ENCODE data around the gene ARL15.

ARL15 gene

DNA sequence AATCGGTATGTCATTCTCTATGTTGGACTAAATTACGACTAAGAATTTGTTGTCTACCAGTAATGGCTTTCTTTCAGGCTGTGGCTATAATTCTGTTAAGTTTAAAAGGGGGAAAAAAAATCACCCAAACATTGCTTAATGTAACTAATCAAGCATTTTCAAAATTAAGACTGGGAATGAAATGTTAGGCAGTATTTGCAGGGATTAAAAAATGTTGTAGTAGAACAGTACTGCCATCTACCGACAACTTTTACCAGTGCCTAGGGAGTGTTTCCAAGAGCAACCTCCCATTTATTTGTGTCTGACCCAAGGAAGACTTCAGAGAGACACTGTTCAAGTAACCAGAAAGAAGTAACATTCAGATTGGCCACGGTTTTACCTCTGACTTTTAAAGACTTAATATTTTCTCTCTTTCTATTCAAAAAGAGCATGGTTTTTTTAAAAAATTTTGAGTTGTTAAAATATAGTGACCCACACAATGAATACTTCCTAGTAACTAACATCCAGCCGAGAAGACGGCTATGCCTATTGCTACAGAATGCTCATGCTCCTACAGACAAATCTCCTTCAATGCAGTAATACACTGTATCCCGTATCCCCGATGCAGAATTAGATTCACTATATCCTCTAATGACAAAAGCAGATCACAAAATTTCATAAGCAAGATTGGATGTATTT lies 92.4 kb downstream of the ARL15 start:
- no peak overlapping the region for H3K4me3 ChIP-seq (ENCODE audit: low read length)
- peaks cover 19% of the 10 kb centered on the region for H3K4me1 ChIP-seq (ENCODE audit: insufficient read depth, low read length)
- no peaks in the 10 kb centered on the region for H3K36me3 ChIP-seq (ENCODE audit: insufficient read depth, low read length)
- H3K9me3 ChIP-seq (ENCODE audit: low read length): no peaks in the 10 kb centered on the region
- no peaks in the 10 kb centered on the region for H3K27me3 ChIP-seq (ENCODE audit: insufficient read depth, low read length)
- no peak overlapping the region for H2AFZ ChIP-seq (ENCODE audit: low read depth, low read length)

DNA sequence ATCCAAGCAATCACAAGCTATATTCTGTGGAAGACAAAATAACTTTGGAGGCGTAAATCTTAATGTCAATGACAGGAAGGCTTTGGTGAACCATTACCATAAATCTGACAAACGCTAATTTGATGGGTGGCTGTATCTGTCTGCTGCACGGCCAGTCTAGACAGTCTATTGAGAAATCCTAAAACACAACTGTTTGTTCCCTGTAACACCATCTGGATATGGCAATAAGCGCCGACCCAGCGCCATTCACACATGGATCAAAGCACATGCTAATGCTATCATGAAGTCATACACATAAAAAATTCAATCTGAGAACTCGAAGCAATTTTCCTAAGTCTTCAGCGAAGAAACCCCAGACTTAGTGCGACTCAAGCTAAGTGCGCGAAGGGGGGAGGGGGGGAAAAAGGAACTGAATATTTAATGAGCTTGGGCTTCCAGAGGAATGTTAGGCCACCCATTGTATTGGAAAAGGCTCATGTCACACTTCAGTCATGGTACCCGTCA lies 95.1 kb downstream of the ARL15 start:
- Histone ChIP-seq H3K36me3 (ENCODE audit: insufficient read depth, low read length) (no peaks in the 10 kb centered on the region), H3K27me3 (ENCODE audit: insufficient read depth, low read length) (no peaks in the 10 kb centered on the region), H2AFZ (ENCODE audit: low read depth, low read length) (no peak overlapping the region), H3K4me1 (ENCODE audit: insufficient read depth, low read length) (peaks cover 19% of the 10 kb centered on the region), H3K4me3 (ENCODE audit: low read length) (peak overlapping the region; percentile 25), H3K9me3 (ENCODE audit: low read length) (no peaks in the 10 kb centered on the region)

DNA sequence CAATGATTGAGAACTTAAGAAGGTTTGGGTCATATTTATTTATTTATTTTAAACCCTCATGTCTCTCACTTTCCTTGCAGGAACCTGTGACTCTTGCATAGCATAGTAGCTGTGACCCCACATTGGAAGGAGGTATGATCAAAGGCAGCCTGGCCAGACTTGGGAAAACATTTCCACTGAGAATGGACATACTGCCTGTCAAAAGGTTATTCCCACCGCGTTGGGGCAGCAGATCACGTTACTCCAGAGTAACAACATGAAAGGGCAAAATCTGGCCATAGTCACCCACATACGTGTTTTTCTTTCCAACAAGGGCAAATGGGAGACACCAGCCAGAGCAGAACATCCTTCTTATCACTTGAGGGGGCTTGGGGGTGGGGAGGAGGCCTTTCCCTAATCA lies 95.7 kb downstream of the ARL15 start:
- Histone ChIP-seq H3K4me3 (ENCODE audit: low read length) (no peak overlapping the region), H3K9me3 (ENCODE audit: low read length) (no peaks in the 10 kb centered on the region), H2AFZ (ENCODE audit: low read depth, low read length) (no peak overlapping the region), H3K4me1 (ENCODE audit: insufficient read depth, low read length) (peaks cover 19% of the 10 kb centered on the region), H3K36me3 (ENCODE audit: insufficient read depth, low read length) (no peaks in the 10 kb centered on the region), H3K27me3 (ENCODE audit: insufficient read depth, low read length) (no peaks in the 10 kb centered on the region)

DNA sequence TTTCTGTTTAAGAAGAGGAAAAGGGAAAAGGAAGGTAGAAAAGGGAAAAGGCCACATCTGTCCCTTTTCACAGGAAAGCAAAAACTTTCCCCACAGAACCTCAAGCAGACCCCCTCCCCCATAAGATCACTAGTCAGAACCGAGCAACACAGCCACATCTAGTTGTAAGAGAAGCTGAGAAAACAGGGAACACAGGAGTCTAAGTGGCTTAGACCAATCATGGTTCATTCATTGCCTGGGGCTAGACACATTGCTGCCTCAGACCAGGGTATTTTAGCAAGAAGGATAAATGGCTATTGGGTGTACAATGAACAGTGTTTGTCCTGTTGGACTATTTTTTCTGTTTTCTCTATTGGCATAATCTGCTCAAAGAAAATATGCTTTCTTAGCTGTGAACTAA lies 98.0 kb downstream of the ARL15 start:
- H3K27me3 ChIP-seq (ENCODE audit: insufficient read depth, low read length): no peaks in the 10 kb centered on the region
- no peak overlapping the region for H3K4me3 ChIP-seq (ENCODE audit: low read length)
- H3K9me3 ChIP-seq (ENCODE audit: low read length): no peaks in the 10 kb centered on the region
- H3K4me1 ChIP-seq (ENCODE audit: insufficient read depth, low read length): peaks cover 19% of the 10 kb centered on the region
- H3K36me3 ChIP-seq (ENCODE audit: insufficient read depth, low read length): no peaks in the 10 kb centered on the region
- no peak overlapping the region for H2AFZ ChIP-seq (ENCODE audit: low read depth, low read length)

DNA sequence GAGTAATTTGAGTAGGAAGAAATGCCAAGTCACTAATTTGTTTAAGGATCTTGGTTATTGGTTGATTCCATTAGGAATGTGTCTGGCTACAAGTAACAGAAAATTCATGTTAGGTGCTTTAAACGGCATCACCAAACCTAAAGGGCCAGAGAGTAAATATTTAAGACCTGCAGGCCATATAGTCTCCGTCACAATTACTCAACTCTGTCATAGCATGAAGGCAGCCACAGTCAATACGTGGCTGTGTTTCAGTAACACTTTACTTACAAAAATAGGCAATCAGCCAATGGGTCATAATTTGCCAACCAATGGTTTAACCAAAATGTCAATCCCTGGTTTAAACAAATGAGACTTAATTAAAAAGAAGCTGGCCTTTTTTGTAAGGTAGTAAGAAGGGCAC lies 98.5 kb downstream of the ARL15 start:
- no peak overlapping the region for H2AFZ ChIP-seq (ENCODE audit: low read depth, low read length)
- no peak overlapping the region for H3K4me3 ChIP-seq (ENCODE audit: low read length)
- H3K36me3 ChIP-seq (ENCODE audit: insufficient read depth, low read length): no peaks in the 10 kb centered on the region
- H3K27me3 ChIP-seq (ENCODE audit: insufficient read depth, low read length): no peaks in the 10 kb centered on the region
- peaks cover 19% of the 10 kb centered on the region for H3K4me1 ChIP-seq (ENCODE audit: insufficient read depth, low read length)
- H3K9me3 ChIP-seq (ENCODE audit: low read length): no peaks in the 10 kb centered on the region

DNA sequence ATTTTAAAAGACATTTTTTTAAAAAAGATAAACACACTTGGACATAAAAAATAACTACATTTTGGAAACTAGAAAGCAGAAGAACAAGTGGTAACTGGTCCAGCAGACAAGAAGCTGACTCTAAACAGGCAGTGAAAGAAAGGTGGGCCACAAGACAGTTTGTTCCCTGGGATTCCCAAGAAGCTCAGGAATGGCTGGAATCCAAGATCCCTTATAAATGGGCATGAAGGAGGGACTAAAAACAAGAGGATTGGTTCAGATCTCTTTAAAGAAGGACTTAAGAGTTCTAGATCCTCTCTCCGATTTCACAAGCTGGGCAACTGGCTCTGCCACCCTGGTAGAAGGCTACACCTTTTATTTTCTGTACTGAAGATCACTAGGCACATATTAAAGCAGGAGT lies 102.8 kb downstream of the ARL15 start:
- H2AFZ ChIP-seq (ENCODE audit: low read depth, low read length): no peak overlapping the region
- H3K27me3 ChIP-seq (ENCODE audit: insufficient read depth, low read length): no peaks in the 10 kb centered on the region
- H3K9me3 ChIP-seq (ENCODE audit: low read length): no peaks in the 10 kb centered on the region
- no peaks in the 10 kb centered on the region for H3K4me1 ChIP-seq (ENCODE audit: insufficient read depth, low read length)
- H3K36me3 ChIP-seq (ENCODE audit: insufficient read depth, low read length): no peaks in the 10 kb centered on the region
- H3K4me3 ChIP-seq (ENCODE audit: low read length): no peak overlapping the region

DNA sequence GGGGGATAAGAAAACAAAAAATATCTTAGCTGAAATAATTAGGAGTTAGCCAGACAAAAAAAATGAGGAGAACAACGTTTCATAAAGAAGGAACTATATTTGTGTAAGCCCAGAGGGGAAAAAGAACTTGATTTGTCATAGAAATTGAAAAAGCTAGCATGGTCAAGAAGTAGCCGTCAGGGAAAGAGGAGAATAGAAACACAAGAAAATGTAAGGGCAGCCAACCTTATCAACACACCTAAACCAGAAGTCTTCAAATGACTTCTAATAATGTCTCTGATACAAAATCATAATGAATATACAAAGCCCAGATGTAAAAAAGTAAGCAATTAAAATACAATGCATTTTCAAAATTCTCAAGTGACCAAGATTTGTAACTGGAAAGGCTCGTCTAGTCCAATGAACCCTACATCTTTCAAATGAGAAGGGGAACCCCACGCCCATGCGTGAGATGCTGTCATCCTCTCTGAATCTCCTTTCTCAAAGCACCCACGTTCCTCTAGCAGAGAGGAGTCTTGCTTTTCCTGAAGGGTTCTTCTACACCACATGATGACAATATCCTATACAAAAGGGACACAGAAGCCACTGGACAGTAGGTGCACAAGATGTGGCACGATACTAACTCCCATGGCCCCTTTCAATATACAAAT lies 103.7 kb downstream of the ARL15 start:
- no peaks in the 10 kb centered on the region for H3K36me3 ChIP-seq (ENCODE audit: insufficient read depth, low read length)
- no peaks in the 10 kb centered on the region for H3K9me3 ChIP-seq (ENCODE audit: low read length)
- H3K4me3 ChIP-seq (ENCODE audit: low read length): no peak overlapping the region
- no peak overlapping the region for H2AFZ ChIP-seq (ENCODE audit: low read depth, low read length)
- no peaks in the 10 kb centered on the region for H3K4me1 ChIP-seq (ENCODE audit: insufficient read depth, low read length)
- no peaks in the 10 kb centered on the region for H3K27me3 ChIP-seq (ENCODE audit: insufficient read depth, low read length)

DNA sequence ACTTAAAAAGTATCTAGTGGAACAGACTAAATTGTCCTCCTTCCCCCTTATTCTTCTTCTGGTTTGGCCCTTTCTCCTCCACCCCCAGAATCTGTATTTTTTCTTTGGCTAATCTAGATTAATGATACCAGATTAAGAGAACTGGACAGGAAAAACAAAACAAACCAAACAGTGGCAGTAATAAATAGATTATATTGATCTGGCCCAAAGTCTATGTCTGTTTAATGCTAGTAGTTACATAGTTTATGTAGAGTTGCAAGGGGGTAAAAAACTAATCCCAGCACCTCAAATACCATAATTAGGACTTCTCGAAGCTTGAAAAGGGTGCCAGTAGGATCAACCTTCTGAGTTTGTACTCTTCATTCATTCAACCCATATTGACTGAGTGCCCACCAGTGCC lies 104.5 kb downstream of the ARL15 start:
- Histone ChIP-seq H3K4me3 (ENCODE audit: low read length) (no peak overlapping the region), H3K27me3 (ENCODE audit: insufficient read depth, low read length) (no peaks in the 10 kb centered on the region), H2AFZ (ENCODE audit: low read depth, low read length) (no peak overlapping the region), H3K4me1 (ENCODE audit: insufficient read depth, low read length) (no peaks in the 10 kb centered on the region), H3K36me3 (ENCODE audit: insufficient read depth, low read length) (no peaks in the 10 kb centered on the region), H3K9me3 (ENCODE audit: low read length) (no peaks in the 10 kb centered on the region)

DNA sequence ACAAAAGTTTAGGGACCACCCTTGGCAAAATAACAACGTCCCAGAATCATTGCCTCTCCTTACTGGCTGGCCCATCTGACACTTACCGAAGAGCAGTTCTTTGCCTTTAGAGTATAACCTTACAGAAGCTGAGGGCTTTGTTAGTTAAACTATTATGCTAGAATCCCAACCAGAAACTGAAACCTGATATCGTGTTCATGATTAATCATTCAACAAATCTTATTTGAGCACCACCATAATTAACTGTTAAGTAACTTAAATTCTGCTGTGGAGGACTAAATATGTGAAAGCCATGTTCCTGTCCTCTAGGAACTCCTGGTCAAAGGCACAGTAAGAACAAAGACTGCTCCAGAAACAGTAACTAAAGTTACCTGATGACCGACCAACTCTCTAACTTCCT lies 104.9 kb downstream of the ARL15 start:
- H3K9me3 ChIP-seq (ENCODE audit: low read length): no peaks in the 10 kb centered on the region

DNA sequence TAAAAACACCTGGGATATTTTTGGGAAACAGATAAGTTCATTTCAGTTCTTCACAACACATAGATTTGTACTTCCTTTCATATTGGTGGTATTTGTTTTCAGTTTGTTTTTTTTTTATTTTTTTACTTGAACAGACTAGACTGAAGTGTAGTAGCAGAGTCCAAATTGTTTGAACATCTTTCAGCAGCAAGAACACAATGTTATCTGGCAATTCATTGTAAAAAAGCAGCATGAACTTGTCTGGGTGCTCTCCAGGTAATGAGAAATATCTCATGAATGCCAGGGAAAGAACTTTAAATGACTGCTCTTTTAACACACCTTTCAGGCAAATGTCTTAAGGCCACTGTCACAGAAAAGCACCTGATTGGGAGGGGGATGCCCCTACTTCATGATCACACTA lies 113.4 kb downstream of the ARL15 start:
- Histone ChIP-seq H3K9me3 (ENCODE audit: low read length) (no peaks in the 10 kb centered on the region), H3K4me1 (ENCODE audit: insufficient read depth, low read length) (no peaks in the 10 kb centered on the region), H3K4me3 (ENCODE audit: low read length) (no peak overlapping the region), H3K36me3 (ENCODE audit: insufficient read depth, low read length) (no peaks in the 10 kb centered on the region), H2AFZ (ENCODE audit: low read depth, low read length) (no peak overlapping the region), H3K27me3 (ENCODE audit: insufficient read depth, low read length) (no peaks in the 10 kb centered on the region)

More for the DNA sequence above, 104.9 kb downstream of the ARL15 start:
- no peak overlapping the region for H3K4me3 ChIP-seq (ENCODE audit: low read length)
- H3K36me3 ChIP-seq (ENCODE audit: insufficient read depth, low read length): no peaks in the 10 kb centered on the region
- no peak overlapping the region for H2AFZ ChIP-seq (ENCODE audit: low read depth, low read length)
- no peaks in the 10 kb centered on the region for H3K27me3 ChIP-seq (ENCODE audit: insufficient read depth, low read length)
- no peaks in the 10 kb centered on the region for H3K4me1 ChIP-seq (ENCODE audit: insufficient read depth, low read length)

DNA sequence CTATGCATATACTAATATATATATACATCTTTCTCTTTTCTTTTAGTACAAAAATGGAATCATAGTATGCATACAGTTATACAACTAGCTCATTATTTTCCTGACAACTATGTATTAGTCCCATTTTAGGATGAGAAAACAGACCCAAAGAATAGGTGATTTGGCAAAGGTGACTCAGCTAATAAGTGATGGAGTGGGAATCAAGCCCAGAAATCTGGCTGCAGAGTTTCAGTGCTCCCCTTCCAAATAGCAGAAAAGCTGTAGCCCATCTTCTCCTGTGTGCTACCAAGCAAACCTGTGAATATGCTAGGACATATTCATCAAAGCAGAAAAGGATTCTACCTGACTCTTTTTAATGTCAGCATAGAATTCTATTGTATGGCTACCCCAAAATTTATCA lies 114.7 kb downstream of the ARL15 start:
- Histone ChIP-seq H2AFZ (ENCODE audit: low read depth, low read length) (no peak overlapping the region), H3K4me1 (ENCODE audit: insufficient read depth, low read length) (no peaks in the 10 kb centered on the region), H3K27me3 (ENCODE audit: insufficient read depth, low read length) (no peaks in the 10 kb centered on the region), H3K4me3 (ENCODE audit: low read length) (no peak overlapping the region), H3K36me3 (ENCODE audit: insufficient read depth, low read length) (no peaks in the 10 kb centered on the region), H3K9me3 (ENCODE audit: low read length) (no peaks in the 10 kb centered on the region)

DNA sequence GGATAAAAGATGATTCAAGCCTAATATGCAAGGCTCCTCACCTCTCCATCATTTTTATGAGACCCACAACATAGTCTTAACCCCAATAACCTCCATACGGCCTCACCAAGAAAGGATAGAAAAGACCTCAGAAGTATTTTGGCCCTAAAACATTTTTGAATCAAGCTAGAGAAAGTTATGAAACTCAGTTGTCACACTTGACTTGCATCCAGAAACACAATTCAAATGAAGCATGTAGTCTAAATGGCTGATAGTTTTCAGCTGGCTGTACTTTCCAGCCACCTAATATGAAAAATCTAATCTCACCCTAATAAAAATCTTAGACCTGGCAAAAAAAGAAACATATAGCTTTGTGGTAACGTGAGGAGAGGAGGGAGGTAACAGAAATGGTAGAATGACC lies 116.1 kb downstream of the ARL15 start:
- H2AFZ ChIP-seq (ENCODE audit: low read depth, low read length): no peak overlapping the region
- H3K27me3 ChIP-seq (ENCODE audit: insufficient read depth, low read length): no peaks in the 10 kb centered on the region

DNA sequence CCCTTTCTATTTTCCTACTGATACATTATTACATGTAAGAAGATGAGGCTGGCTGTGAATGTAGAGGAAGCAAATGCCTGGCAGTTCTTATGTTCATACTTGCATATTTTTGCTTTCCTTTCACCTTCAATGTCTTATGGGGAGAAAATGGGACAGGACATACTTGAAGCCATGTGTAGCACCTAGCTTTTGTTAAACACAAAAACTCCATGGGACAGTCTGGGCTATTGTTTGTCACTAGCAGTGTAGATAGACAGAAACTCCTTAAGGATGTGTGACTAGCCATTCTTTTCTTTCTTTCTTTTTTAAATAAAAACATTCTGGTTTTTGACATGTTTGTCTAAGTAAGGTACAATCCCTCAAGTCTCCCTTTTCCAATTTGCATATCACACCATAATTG lies 122.7 kb downstream of the ARL15 start:
- H3K4me3 ChIP-seq (ENCODE audit: low read length): no peak overlapping the region
- no peaks in the 10 kb centered on the region for H3K36me3 ChIP-seq (ENCODE audit: insufficient read depth, low read length)
- no peaks in the 10 kb centered on the region for H3K9me3 ChIP-seq (ENCODE audit: low read length)
- H3K27me3 ChIP-seq (ENCODE audit: insufficient read depth, low read length): no peaks in the 10 kb centered on the region
- H3K4me1 ChIP-seq (ENCODE audit: insufficient read depth, low read length): peaks cover 8% of the 10 kb centered on the region
- H2AFZ ChIP-seq (ENCODE audit: low read depth, low read length): no peak overlapping the region

More for the DNA sequence above, 116.1 kb downstream of the ARL15 start:
- Histone ChIP-seq H3K4me3 (ENCODE audit: low read length) (no peak overlapping the region), H3K9me3 (ENCODE audit: low read length) (no peaks in the 10 kb centered on the region), H3K36me3 (ENCODE audit: insufficient read depth, low read length) (no peaks in the 10 kb centered on the region), H3K4me1 (ENCODE audit: insufficient read depth, low read length) (no peaks in the 10 kb centered on the region)

All from neuron (in vitro differentiated cells).